HEK293T (cell line): ENCODE results near the gene ARMC6.

Experiments
- BHLHE40 ChIP-seq: fragments of 450-650 bp; IDR thresholded peaks from 2 replicates; pipeline ENCODE4 v1.6.1; 2016; ENCODE audit warnings: mild to moderate bottlenecking, moderate library complexity, borderline replicate concordance
- HDGF ChIP-seq: fragments of 450-650 bp; IDR thresholded peaks from 2 replicates; pipeline ENCODE4 v1.6.1; 2017; ENCODE audit warnings: antibody characterized with exemption, borderline replicate concordance
- SP1 ChIP-seq: fragments of 450-650 bp; IDR thresholded peaks from 2 replicates; pipeline ENCODE4 v1.6.1; 2017
- SUZ12 ChIP-seq: fragments of 450-650 bp; IDR thresholded peaks from 2 replicates; pipeline ENCODE4 v1.6.1; 2016; ENCODE audit warnings: mild to moderate bottlenecking

DNA sequence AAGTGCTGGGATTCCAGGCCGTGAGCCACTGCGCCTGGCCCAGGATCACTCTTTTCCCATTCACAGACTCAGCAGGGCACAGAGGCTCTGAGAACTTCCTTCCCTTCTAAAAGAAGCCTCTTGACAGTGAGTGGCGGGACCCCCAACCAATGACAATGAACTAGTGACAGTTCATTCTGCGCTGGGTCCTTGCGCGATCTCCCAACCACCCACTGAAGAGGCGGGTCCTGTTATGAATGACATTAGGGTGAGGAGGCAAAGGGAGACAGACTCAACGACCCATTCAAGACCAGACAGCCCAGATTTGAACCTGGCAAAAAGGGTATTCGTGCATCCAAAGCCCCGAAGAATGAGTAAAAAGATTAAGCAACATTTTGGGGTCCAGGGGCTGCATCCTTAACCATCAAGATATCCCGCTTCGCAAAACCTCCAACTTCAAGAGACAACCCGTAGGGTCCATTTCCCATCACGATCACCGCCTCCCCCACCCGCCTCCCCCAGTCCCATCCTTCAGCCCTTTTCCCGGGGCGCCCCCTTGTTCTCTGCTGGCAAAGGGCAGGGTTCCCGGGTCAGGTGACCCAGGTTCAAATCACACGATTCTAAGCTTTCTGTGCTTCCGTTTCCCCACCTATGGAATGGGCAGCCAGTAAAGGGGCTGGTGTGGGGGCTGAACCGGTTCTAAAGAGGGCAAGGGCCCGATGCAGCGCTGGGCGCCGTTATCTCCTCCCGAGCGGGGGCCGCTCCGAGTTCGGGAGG, 805 bp upstream of the ARMC6 start:
- TF ChIP-seq SUZ12 (no peak), BHLHE40 (no peak), SP1 (no peak), HDGF (no peak)
